Measurements from ENCODE around the gene FUCA2.
"Not testable (repeated sequence)": the region's sequence is repeated elsewhere in the genome, so short reads cannot be mapped to it uniquely, and the experiment has no call there.

Gene FUCA2

DNA sequence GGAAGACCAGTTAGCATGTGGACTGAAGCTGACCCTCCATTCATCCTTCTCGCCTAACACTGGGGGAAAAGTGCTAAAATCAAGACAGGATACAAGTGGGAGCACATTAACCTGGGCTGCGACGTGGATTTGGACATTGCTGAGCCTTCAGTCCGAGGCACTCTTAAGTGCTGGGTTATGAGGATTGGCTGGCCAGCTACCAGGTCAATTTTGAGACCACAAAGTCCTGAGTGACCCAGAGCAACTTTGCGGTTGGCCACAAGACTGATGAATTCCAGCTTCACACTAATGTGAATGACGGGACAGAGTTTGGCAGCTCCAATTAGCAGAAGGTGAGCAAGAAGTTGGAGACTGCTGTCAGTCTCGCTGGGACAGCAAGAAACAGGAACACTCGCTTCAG is 20.7 kb downstream of the FUCA2 start:
- DNase-seq, result no peak

- DNase-seq, result no peak
Measured at GRCh38 chr6:143490244-143490643, 21.3 kb downstream of the FUCA2 start.

DNA sequence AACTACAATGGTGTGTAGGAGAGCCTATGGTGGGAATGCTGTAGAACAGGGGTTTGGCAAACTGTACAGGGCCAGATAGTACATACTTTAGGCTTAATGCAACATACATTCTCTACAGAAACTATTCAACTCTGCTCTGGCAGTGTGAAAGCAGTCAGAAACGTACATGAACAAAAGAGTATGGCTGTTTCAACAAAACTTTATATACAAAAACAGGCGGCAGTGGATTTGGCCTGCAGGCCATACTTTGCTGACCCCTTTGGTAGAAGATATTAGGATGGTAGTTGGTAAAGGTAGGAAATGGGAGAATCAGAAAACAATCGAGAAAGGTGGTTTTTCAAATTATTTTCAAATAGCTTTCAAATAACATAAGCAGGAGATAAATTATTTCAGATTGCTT is 24.8 kb downstream of the FUCA2 start:
- no peak for DNase-seq

DNA sequence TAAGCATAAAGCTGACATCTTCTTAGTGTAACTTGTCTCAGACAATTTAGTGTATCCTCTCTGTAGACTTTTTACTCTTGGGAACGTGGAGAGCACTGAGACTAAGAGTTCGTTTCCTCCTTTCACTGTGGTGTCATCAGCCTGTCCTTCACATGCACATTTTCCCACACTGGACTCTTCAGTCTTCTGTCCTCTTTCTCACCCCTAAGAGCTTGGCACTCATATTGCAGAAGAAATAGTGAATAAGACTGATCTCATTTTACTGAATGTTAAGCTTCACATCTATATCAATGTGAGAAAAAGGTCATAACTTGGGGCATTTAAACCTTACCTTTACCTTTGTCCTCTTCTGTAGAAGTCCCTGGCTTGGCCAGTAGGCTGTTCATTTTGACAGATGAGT is 25.6 kb downstream of the FUCA2 start:
- DNase-seq, result no peak

GRCh38 chr6:143482593-143482992 is 28.9 kb downstream of the FUCA2 start:
- no peak for DNase-seq

DNA sequence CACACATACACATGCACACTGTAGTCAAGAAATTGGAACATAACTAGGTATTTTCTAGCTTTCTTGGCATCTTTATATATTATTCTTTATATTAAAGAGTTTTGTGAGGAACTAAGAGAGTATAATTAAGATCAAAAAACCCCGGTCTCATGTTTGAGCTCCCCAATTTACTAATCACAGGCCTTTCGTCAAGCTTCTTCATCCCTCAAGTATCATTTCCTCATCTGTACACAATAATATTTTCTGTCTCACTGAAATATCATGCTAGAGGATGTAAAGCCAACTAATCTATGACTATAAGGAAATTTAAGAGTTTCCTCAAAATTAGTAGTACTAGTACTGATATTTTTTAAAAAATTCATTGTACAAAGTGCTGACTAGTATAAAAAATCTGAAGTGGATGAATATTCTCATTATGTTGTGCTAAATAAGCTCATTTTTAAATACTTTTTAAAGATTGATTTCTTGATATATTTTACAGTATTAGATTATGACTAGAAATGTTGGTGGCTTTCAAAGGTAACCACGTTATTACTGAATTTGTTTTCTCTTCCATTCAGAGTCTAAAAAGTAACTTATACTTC is 32.9 kb downstream of the FUCA2 start:
- DNase-seq, result no peak

DNA sequence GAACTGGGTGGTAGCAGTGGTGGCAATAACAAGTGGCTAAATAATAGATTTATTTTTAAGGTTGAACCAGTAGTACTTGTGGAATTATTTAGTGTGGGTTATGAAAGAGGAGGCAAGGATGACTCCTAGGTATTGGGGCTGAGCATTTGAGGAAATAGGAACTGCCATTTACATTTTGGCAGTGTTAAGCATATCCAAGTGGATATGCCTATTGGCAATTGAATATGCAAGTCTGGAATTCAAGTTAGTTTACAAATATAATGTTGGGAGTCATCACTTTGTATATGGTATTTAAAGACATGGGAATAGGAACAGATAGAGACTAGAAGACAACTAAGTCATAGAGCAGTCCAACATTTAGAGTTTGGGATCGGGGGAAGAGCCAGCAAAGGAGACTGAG is 35.0 kb downstream of the FUCA2 start:
- DNase-seq, result no peak

- DNase-seq, result no peak
Measured at GRCh38 chr6:143471822-143472221, 39.7 kb downstream of the FUCA2 start.

DNA sequence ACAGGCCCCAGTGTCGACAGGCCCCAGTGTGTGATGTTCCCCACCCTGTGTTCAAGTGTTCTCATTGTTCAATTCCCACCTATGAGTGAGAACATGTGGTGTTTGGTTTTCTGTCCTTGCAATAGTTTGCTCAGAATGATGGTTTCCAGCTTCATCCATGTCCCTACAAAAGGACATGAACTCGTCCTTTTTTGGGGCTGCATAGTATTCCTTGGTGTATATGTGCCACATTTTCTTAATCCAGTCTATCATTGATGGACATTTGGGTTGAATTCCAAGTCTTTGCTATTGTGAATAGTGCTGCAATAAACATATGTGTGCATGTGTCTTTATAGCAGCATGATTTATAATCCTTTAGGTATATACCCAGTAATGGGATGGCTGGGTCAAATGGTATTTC is 42.7 kb downstream of the FUCA2 start:
- DNase-seq, result not testable (repeated sequence)

GRCh38 chr6:143468026-143468425 is 43.5 kb downstream of the FUCA2 start:
- no peak for DNase-seq

DNA sequence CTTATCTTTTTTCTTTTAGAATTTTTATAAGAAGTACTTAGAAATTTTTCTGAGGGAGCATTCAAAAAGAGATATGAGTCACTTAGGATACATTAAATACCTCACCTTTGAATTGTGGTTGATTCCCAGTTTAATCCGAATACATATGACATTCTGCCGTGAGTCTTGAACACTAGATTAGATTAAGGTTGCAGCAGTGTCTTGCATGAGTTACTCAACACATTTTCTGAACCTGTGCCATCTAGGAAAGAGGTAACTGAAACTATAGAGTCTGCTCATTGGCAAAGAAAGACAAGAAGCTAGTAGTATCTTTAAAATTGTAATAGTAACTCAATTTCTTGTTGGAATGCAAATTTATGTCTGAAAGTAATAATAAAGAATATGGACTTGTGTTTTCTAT is 46.0 kb downstream of the FUCA2 start:
- DNase-seq, result peak; percentile 69

DNA sequence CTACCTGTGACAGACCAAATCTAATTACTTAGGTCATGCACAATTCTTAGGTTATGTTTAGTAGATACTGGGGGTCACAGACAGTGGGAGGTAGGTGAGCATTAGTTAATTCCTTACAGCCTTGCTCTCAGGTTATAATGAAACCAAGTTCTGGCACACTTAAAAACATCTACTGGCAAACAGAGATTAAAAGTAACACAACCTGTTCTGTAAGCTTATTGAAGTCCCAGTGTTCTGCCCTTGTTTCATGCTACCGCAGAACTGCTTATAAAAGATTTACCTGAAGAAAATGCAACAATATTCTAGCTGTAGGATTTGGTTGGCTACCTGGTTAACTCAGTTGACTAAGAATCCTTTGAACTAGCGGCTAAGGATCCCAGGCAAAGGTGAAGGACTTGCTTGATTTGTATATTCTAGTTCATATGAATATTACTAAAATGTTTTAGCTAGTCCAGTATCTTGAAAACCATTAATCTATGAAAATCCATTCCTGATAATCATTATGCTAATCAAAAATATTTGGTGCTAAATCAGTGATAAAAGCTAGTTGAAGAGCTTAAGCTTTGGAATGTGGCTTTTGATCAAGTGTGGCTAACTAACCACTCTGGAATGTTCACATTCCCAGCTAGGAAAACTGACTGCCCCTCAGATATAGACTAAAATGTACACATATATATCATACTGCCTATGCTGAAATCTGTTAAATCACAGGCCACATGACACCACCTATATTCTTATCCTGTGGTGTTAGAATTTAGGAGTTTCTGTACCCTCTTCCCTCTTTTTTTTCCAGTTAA is 53.8 kb downstream of the FUCA2 start:
- DNase-seq, result peak; percentile 38

DNA sequence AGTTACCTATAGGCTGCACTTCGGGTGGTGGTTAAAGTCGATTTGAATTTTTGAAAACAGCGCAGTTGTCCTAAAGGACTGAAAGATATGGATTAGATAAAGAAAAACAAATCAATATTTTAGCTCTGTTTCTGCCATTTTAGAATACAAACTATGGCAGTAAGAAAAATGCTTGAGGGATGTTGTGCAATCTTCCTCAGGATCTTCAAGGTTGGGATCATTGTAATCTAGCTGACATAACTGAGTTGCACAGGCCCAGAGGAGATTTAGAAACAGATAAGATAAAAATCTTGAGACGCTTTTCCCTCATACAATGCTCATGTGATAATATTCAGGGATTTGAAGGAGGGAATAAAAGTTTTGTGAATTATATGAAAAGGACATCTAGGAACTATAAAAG is 60.0 kb downstream of the FUCA2 start:
- DNase-seq, result no peak

DNA sequence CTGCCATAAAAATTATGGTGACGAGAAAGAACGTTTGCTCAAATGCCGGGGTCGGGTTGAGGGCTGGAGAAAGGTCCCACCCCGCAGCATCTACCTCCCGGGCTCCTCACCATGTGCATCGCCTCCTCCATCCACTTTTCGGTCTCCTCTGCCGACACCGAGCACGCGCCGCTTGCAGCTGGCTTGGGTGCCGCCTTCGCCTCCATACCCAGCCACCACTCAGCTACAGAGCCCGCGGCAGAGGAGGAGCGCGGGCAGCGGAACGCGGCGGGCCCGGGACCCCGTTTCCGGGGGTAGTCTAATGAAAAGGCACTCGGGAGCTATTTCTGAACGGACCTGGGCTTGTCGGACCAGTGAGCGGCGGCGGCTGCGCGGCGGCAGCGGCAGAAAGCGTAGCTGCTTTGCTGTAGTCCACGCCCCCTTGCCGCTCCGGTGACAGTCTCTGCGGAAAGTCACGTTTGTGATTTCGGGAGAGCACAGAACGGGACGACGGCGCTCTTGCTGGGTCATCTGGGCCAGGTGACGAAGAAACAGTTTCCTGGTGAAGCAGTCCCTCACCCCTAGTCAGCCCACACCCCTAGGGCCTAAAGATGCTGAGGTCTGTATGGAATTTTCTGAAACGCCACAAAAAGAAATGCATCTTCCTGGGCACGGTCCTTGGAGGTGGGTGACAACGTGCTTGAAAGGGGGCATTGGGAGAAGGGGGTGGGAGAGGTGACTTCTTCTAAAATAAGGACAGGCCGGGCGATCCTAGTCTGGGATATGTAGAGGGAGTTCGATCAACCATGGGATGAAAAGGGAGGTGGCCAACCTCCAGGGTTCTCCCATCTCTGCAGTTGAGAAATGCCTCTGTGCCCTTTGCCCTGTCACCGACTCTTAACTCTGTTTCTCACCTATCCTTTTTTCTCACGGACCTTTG is 60.8 kb downstream of the FUCA2 start, which contains the start of the genes ADAT2 and PEX3:
TSS of gene ADAT2 (minus strand) at position 243 of the 919 bp plus-strand sequence. CDS start at position 206, 37 bp downstream.
TSS of gene PEX3 (plus strand) at position 353 of the 919 bp plus-strand sequence. CDS start at position 591, 238 bp downstream.
- DNase-seq, result peak; percentile 87

GRCh38 chr6:143449714-143450452 is 61.6 kb downstream of the FUCA2 start:
- DNase-seq, result no peak

DNA sequence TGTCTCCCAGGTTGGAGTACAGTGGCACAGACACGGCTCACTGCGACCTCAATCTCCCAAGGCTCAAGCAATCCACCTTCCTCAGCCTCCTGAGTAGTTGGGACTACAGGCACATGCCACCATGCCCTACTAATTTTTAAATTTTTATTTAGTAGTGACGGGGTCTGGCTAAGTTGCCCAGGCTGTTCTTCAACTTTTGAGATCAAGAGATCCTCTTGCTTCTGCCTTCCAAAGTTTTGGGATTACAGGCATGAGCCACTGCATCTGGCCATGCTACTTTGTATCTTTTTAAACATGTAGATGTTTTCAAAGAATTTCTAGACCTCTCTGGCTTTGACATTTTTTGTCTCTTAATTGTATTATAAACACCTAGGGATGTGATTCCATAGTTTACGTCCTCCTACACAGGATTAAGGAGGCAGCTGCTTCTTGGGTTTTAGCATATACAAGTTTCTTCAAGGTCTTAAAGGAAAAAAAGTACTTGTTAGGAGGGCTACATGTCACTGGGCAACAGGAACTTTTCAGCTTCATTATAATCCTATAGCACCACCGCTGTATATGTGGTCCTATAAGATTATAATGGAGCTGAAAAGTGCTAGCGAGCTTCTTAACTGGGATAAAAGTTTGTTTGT is 62.3 kb downstream of the FUCA2 start:
- no peak for DNase-seq

DNA sequence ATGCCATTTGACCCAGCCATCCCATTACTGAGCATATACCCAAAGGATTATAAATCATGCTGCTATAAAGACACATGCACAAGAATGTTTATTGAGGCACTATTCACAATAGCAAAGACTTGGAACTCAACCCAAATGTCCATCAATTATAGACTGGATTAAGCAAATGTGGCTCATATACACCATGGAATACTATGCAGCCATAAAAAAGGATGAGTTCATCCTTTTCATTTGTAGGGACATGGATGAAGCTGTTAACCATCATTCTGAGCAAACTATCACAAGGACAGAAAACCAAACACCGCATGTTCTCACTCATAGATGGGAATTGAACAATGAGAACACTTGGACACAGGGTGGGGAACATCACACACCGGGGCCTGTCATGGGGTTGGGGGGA is 63.7 kb downstream of the FUCA2 start:
- DNase-seq, result not testable (repeated sequence)
